ENCODE measurements around the gene MOCOS.

DNA sequence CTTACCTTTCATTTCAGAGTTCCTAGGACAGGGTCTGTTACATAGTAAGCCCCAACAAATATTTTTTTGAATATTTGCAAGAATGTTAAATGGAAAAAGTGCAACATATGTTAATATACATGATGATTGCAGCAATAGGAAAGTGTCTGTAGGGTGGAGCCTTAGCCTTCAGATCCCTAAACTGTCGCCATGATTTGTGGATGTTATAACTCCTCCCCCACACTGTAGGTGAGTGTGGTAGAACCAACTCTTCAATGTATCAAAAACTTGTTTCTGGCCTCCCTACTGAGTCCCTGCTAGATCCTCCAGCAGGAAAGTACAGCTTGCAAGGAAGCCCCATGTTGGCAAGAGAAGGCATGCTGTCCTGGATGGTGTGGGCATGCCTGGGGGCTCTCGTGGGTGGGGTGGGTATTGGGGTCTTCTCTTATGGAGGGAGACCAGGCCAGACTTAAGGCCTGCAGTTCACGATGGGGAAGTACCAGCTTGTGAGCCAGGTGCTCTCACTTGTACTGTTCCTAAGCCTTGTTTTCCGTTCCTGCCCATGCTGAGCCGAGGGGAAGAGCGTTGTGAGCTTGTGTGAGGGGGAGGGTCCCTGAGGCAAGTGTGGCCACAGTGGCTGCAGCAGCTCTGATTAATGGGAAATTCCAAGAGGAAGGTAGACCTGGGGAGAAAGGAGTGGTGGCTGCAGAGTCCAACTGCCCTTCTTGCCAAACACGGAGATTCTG lies 121.6 kb downstream of the MOCOS start:
- TF ChIP-seq, protein P1, sequence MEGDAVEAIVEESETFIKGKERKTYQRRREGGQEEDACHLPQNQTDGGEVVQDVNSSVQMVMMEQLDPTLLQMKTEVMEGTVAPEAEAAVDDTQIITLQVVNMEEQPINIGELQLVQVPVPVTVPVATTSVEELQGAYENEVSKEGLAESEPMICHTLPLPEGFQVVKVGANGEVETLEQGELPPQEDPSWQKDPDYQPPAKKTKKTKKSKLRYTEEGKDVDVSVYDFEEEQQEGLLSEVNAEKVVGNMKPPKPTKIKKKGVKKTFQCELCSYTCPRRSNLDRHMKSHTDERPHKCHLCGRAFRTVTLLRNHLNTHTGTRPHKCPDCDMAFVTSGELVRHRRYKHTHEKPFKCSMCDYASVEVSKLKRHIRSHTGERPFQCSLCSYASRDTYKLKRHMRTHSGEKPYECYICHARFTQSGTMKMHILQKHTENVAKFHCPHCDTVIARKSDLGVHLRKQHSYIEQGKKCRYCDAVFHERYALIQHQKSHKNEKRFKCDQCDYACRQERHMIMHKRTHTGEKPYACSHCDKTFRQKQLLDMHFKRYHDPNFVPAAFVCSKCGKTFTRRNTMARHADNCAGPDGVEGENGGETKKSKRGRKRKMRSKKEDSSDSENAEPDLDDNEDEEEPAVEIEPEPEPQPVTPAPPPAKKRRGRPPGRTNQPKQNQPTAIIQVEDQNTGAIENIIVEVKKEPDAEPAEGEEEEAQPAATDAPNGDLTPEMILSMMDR (IDR thresholded peaks at IDR 0.05) = no peak
- no peak for TF ChIP-seq EP300 (IDR thresholded peaks at IDR 0.05)
- no peak for TF ChIP-seq POLR2A (IDR thresholded peaks at IDR 0.05)

All from ovary (tissue), 3 donors.